ENCODE measurements around the gene MEA1. TPM values are rescaled to one million over a fixed set of nuclear protein-coding genes. Genes with fewer than 3 reads are reported as not detected.

The MEA1 gene
- total RNA-seq, 1 donor from 2014 or later, result 73.1 TPM

GRCh38 chr6:42979523-42980177 is 34.1 kb downstream of the MEA1 start:
- Histone ChIP-seq H3K36me3 (no peaks in the 10 kb centered on the region), H3K27ac (no peak overlapping the region), H2AFZ (replicated peaks) (peak overlapping the region; percentile 61), H3K27me3 (no peaks in the 10 kb centered on the region), H3K9ac (no peak overlapping the region), H3F3A (ENCODE audit: low read depth) (peaks cover 18% of the 10 kb centered on the region), H3K4me1 (peaks cover 9% of the 10 kb centered on the region), H3K79me2 (ENCODE audit: low read depth) (peaks cover 12% of the 10 kb centered on the region), H3K9me3 (ENCODE audit: low read depth) (no peaks in the 10 kb centered on the region), H3K4me2 (peak overlapping the region; percentile 100), H3K4me3 (peak overlapping the region; percentile 99), H4K20me1 (ENCODE audit: low read depth) (peaks cover 4% of the 10 kb centered on the region)
- Mint-ChIP-seq H3K27me3 (ENCODE audit: insufficient read depth, low read depth) (peaks cover 4% of the 10 kb centered on the region), H3K4me1 (peaks cover 26% of the 10 kb centered on the region), H3K27ac (peak overlapping the region; percentile 97), H3K36me3 (peaks cover 2% of the 10 kb centered on the region), H3K9me3 (no peaks in the 10 kb centered on the region), H3K4me3 (peak overlapping the region; percentile 89)
- TF ChIP-seq EZH2 (IDR thresholded peaks at IDR 0.05) (no peak), EZH2phosphoT487 (IDR thresholded peaks at IDR 0.05) (no peak)
- TF ChIP-seq, protein P1, sequence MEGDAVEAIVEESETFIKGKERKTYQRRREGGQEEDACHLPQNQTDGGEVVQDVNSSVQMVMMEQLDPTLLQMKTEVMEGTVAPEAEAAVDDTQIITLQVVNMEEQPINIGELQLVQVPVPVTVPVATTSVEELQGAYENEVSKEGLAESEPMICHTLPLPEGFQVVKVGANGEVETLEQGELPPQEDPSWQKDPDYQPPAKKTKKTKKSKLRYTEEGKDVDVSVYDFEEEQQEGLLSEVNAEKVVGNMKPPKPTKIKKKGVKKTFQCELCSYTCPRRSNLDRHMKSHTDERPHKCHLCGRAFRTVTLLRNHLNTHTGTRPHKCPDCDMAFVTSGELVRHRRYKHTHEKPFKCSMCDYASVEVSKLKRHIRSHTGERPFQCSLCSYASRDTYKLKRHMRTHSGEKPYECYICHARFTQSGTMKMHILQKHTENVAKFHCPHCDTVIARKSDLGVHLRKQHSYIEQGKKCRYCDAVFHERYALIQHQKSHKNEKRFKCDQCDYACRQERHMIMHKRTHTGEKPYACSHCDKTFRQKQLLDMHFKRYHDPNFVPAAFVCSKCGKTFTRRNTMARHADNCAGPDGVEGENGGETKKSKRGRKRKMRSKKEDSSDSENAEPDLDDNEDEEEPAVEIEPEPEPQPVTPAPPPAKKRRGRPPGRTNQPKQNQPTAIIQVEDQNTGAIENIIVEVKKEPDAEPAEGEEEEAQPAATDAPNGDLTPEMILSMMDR (IDR thresholded peaks at IDR 0.05), result no peak
- no peak for DNase-seq (ENCODE audit: low spot score)

GRCh38 chr6:42978839-42979522 is 34.8 kb downstream of the MEA1 start, which contains the start of gene PEX6:
PEX6 (minus strand) TSS chr6:42979181; CDS start chr6:42979150, 31 bp downstream.
- peaks cover 24% of the 10 kb centered on the region for H3K4me1 Mint-ChIP-seq
- H3K9me3 Mint-ChIP-seq, result no peaks in the 10 kb centered on the region
- peak within 1 kb of the TSS; percentile 97 for H3K27ac Mint-ChIP-seq
- peaks cover 4% of the 10 kb centered on the region for H4K20me1 ChIP-seq (ENCODE audit: low read depth)
- peaks cover 2% of the 10 kb centered on the region for H3K36me3 Mint-ChIP-seq
- H3K9me3 ChIP-seq (ENCODE audit: low read depth), result no peaks in the 10 kb centered on the region
- TF ChIP-seq EZH2phosphoT487 (IDR thresholded peaks at IDR 0.05), result no peak
- TF ChIP-seq EZH2 (IDR thresholded peaks at IDR 0.05), result peak; percentile 62
- peak within 1 kb of the TSS; percentile 100 for H3K4me2 ChIP-seq
- peak within 1 kb of the TSS; percentile 89 for H3K4me3 Mint-ChIP-seq
- peak within 1 kb of the TSS; percentile 61 for H2AFZ ChIP-seq (replicated peaks)
- peaks cover 4% of the 10 kb centered on the region for H3K27me3 Mint-ChIP-seq (ENCODE audit: insufficient read depth, low read depth)
- peaks cover 12% of the 10 kb centered on the region for H3K79me2 ChIP-seq (ENCODE audit: low read depth)
- H3K27me3 ChIP-seq, result no peaks in the 10 kb centered on the region
- peak within 1 kb of the TSS; percentile 72 for H3K9ac ChIP-seq
- H3K27ac ChIP-seq, result no peak within 1 kb of the TSS
- H3K36me3 ChIP-seq, result no peaks in the 10 kb centered on the region
- DNase-seq (ENCODE audit: low spot score), result peak; percentile 95
- peaks cover 9% of the 10 kb centered on the region for H3K4me1 ChIP-seq
- H3F3A ChIP-seq (ENCODE audit: low read depth), result peaks cover 17% of the 10 kb centered on the region
- peak within 1 kb of the TSS; percentile 99 for H3K4me3 ChIP-seq

DNA sequence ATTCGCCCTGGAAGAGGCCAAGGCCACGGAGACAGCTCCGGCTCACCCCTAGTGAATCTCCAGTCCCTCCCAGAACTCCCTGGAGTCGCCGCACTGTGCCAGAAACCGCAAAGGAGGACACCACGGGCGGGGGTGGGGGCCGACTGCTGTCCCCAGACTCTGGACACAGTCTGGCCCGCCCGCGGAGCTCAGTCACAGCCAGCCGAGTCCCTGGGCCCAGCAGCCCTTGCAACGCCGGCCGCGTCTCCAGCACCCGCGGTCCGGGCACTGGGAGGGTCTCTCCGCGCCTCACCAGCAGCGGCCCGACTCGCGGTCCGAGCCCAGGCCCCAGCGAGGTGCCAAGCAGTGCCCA is 35.3 kb downstream of the MEA1 start:
- H3K27ac Mint-ChIP-seq, result no peak overlapping the region

More for the DNA sequence above, 35.3 kb downstream of the MEA1 start:
- Mint-ChIP-seq H3K36me3 (peaks cover 6% of the 10 kb centered on the region), H3K4me1 (peaks cover 19% of the 10 kb centered on the region), H3K27me3 (ENCODE audit: insufficient read depth, low read depth) (peaks cover 4% of the 10 kb centered on the region), H3K9me3 (no peaks in the 10 kb centered on the region), H3K4me3 (peak overlapping the region; percentile 88)
- Histone ChIP-seq H3K36me3 (no peaks in the 10 kb centered on the region), H3K4me1 (peaks cover 9% of the 10 kb centered on the region), H3K9ac (peak overlapping the region; percentile 72), H3K27ac (no peak overlapping the region), H4K20me1 (ENCODE audit: low read depth) (peaks cover 4% of the 10 kb centered on the region), H3K27me3 (no peaks in the 10 kb centered on the region), H3K4me2 (peak overlapping the region; percentile 100), H2AFZ (replicated peaks) (peak overlapping the region; percentile 61), H3F3A (ENCODE audit: low read depth) (peaks cover 12% of the 10 kb centered on the region), H3K4me3 (peak overlapping the region; percentile 99), H3K79me2 (ENCODE audit: low read depth) (peaks cover 12% of the 10 kb centered on the region), H3K9me3 (ENCODE audit: low read depth) (no peaks in the 10 kb centered on the region)
- DNase-seq (ENCODE audit: low spot score), result peak; percentile 48
- TF ChIP-seq, protein P1 (IDR thresholded peaks at IDR 0.05), result no peak
- no peak for TF ChIP-seq EZH2phosphoT487 (IDR thresholded peaks at IDR 0.05)
- no peak for TF ChIP-seq EZH2 (IDR thresholded peaks at IDR 0.05)
